Liver (tissue), 9 donors: ENCODE data around the gene TEP1. TPM values are rescaled to one million over a fixed set of nuclear protein-coding genes. Genes with fewer than 3 reads are reported as not detected.
A peak's percentile ranks its signal among the peaks of the same experiment; 100 is the strongest.

ENCODE experiments used
- DNase-seq: peaks from one replicate; pipeline ENCODE4 v3.0.0-alpha.2; 2017; ENCODE audit warnings: low spot score
- H3K27ac ChIP-seq, 2 donors: one replicate each; pipeline ENCODE4 v1.7.0; 2013; ENCODE audit warnings: inconsistent platforms in 2 of 2, low read length in 2 of 2, control low read depth in 1 of 2, low read depth in 1 of 2, mild to moderate bottlenecking in 1 of 2
- H3K27me3 ChIP-seq, 4 donors: one replicate each; pipeline versions ENCODE4 v1.6.1 to v1.7.0; 2013; ENCODE audit warnings: low read length in 3 of 4, inconsistent platforms in 1 of 4, mild to moderate bottlenecking in 1 of 4, moderate library complexity in 1 of 4; ENCODE audit not compliant: control insufficient read depth in 4 of 4, insufficient read depth in 4 of 4
- H3K36me3 ChIP-seq, 4 donors: one replicate each; pipeline versions ENCODE4 v1.6.1 to v1.7.0; 2013; ENCODE audit warnings: low read length in 3 of 4, mild to moderate bottlenecking in 3 of 4, low read depth in 1 of 4, moderate library complexity in 1 of 4; ENCODE audit not compliant: control insufficient read depth in 4 of 4, insufficient read depth in 3 of 4
- H3K4me1 ChIP-seq, 4 donors: one replicate each; pipeline versions ENCODE4 v1.6.1 to v1.7.0; 2013; ENCODE audit warnings: low read length in 3 of 4, mild to moderate bottlenecking in 3 of 4, moderate library complexity in 1 of 4; ENCODE audit not compliant: control insufficient read depth in 4 of 4, insufficient read depth in 4 of 4
- H3K4me3 ChIP-seq, 3 donors: one replicate each; pipeline versions ENCODE4 v1.6.1 to v1.7.0; 2013; ENCODE audit warnings: low read length in 3 of 3, control low read depth in 1 of 3, low read depth in 1 of 3, mild to moderate bottlenecking in 1 of 3
- H3K9ac ChIP-seq, 2 donors: one replicate each; pipeline ENCODE4 v1.7.0; 2013; ENCODE audit warnings: low read length in 2 of 2, mild to moderate bottlenecking in 2 of 2, moderate library complexity in 2 of 2, control low read depth in 1 of 2, low read depth in 1 of 2
- H3K9me3 ChIP-seq, 4 donors: one replicate each; pipeline versions ENCODE4 v1.6.1 to v1.7.0; 2013; ENCODE audit warnings: low read length in 3 of 4; ENCODE audit not compliant: control insufficient read depth in 4 of 4
- ATF3 ChIP-seq: IDR thresholded peaks from 2 replicates; pipeline ENCODE4 v1.6.1; 2016; ENCODE audit warnings: antibody characterized with exemption
- CTCF ChIP-seq: fragments of 150-350 bp; IDR thresholded peaks from 2 replicates; pipeline ENCODE4 v1.5.1; 2017; ENCODE audit warnings: improper control_type of control experiment, low read depth, low read length; ENCODE audit not compliant: missing input control
- FOXA1 ChIP-seq: IDR thresholded peaks from 2 replicates; pipeline ENCODE4 v1.6.1; 2016; ENCODE audit warnings: antibody characterized with exemption
- FOXA2 ChIP-seq: IDR thresholded peaks from 2 replicates; pipeline ENCODE4 v1.6.1; 2016; ENCODE audit warnings: antibody characterized with exemption
- GABPA ChIP-seq, 2 donors: IDR thresholded peaks in 1 of 2; conservative IDR thresholded peaks in 1 of 2; 2 replicates each; pipeline ENCODE4 v1.6.1; 2016; ENCODE audit warnings: antibody characterized with exemption in 2 of 2, mild to moderate bottlenecking in 1 of 2, moderate library complexity in 1 of 2
- JUND ChIP-seq, 2 donors: IDR thresholded peaks; 2 replicates each; pipeline ENCODE4 v1.6.1; 2016; ENCODE audit warnings: antibody characterized with exemption in 2 of 2
- MAX ChIP-seq: IDR thresholded peaks from 2 replicates; pipeline ENCODE4 v1.6.1; 2016; ENCODE audit warnings: antibody characterized with exemption
- NR2F2 ChIP-seq: IDR thresholded peaks from 2 replicates; pipeline ENCODE4 v1.6.1; 2016; ENCODE audit warnings: antibody characterized with exemption
- RAD21 ChIP-seq, 2 donors: IDR thresholded peaks; 2 replicates each; pipeline ENCODE4 v1.6.1; 2016; ENCODE audit warnings: antibody characterized with exemption in 2 of 2, mild to moderate bottlenecking in 2 of 2
- REST ChIP-seq: IDR thresholded peaks from 2 replicates; pipeline ENCODE4 v1.6.1; 2016; ENCODE audit warnings: antibody characterized with exemption, mild to moderate bottlenecking
- RXRA ChIP-seq, 2 donors: IDR thresholded peaks; 2 replicates each; pipeline ENCODE4 v1.6.1; 2017 to 2018; ENCODE audit warnings: antibody characterized with exemption in 2 of 2, mild to moderate bottlenecking in 1 of 2
- YY1 ChIP-seq: IDR thresholded peaks from 2 replicates; pipeline ENCODE4 v1.6.1; 2016; ENCODE audit warnings: antibody characterized with exemption, mild to moderate bottlenecking
- ZBTB33 ChIP-seq: IDR thresholded peaks from 2 replicates; pipeline ENCODE4 v1.6.1; 2016; ENCODE audit warnings: antibody characterized with exemption
- WGBS: extraction: QIAGEN DNeasy Blood & Tissue Kit; methylation state at CpG from one replicate; pipeline ENCODE4 v1.1.7; 2013; 5-methylcytosine and 5-hydroxymethylcytosine counted together
- polyA plus RNA-seq, 2 donors: library from polyadenylated mRNA; stranded (reverse) in 1 of 2; unstranded in 1 of 2; fragments of 200-250 nt in 1 of 2; fragments of >200 nt in 1 of 2; fragmentation: Nextera tagmentation in 1 of 2; extraction: Ambion mirVana in 1 of 2; gene quantifications; one replicate each; pipeline versions ENCODE4 v1.2.1 to v1.2.3, GENCODE V29; 2013 to 2015
- total RNA-seq, 2 donors: library from RNA; depleted of rRNA; stranded (reverse); fragments of >200 nt; gene quantifications; one replicate each; pipeline ENCODE4 v1.2.3, GENCODE V29; 2014
- donor health status: healthy.
- donor health status: healthy.
- donor health status: healthy.
- donor health status: healthy.
- donor health status: healthy.

The TEP1 gene
- total and polyA plus RNA-seq, 4 donors = 3.9 to 20.7 (median 7.6) TPM

- TF ChIP-seq FOXA1 = no peak
- no peak for TF ChIP-seq NR2F2
- no peaks in the 10 kb centered on the region for H3K36me3 ChIP-seq
- no peak for DNase-seq
- H3K4me3 ChIP-seq = no peak overlapping the region
- no peaks in the 10 kb centered on the region for H3K27me3 ChIP-seq
- WGBS = 93% methylated on average over 4 of the region's 4 CpGs
- no peak overlapping the region for H3K9ac ChIP-seq
- H3K27ac ChIP-seq = no peak overlapping the region
- peaks cover 0 to 2% (median 0%) of the 10 kb centered on the region in 4 donors for H3K4me1 ChIP-seq
- H3K9me3 ChIP-seq = no peaks in the 10 kb centered on the region
These were observed 23.1 kb upstream of the TEP1 start for GRCh38 chr14:20436363-20436755.

- Histone ChIP-seq H3K4me3 (peak within 1 kb of the TSS in 1 of 3 donors; percentile 22), H3K27me3 (no peaks in the 10 kb centered on the region), H3K4me1 (no peaks in the 10 kb centered on the region), H3K27ac (peak within 1 kb of the TSS in 1 of 2 donors; percentile 19), H3K36me3 (no peaks in the 10 kb centered on the region), H3K9me3 (no peaks in the 10 kb centered on the region), H3K9ac (no peak within 1 kb of the TSS)
- no peak for DNase-seq
- 87% methylated on average over 17 of the region's 17 CpGs for WGBS
- TF ChIP-seq GABPA (IDR thresholded peaks at IDR 0.05 in 1 of 2, conservative IDR thresholded peaks at IDR 0.05 in 1 of 2) (no peak), REST (no peak), CTCF (no peak), MAX (no peak), ATF3 (no peak), YY1 (no peak), RAD21 (IDR thresholded peaks at IDR 0.05) (no peak), FOXA2 (no peak), RXRA (IDR thresholded peaks at IDR 0.05) (no peak), JUND (IDR thresholded peaks at IDR 0.05) (no peak), NR2F2 (no peak), FOXA1 (no peak), ZBTB33 (no peak)
These were observed 22.5 kb upstream of the TEP1 start, which contains the start of gene KLHL33 for GRCh38 chr14:20435582-20436362. KLHL33 (minus strand) TSS chr14:20436166; CDS start chr14:20435811, 355 bp downstream.
